ENCODE measurements around the gene FARS2. TPM values are rescaled to one million over a fixed set of nuclear protein-coding genes. Genes with fewer than 3 reads are reported as not detected.

The FARS2 gene
- polyA plus RNA-seq, 4 donors, result 19.6 to 21.8 (median 20.5) TPM

GRCh38 chr6:5605937-5606336, 344.6 kb downstream of the FARS2 start:
- no peak for DNase-seq (ENCODE audit: low read depth in 4 of 4, low spot score in 3 of 4)

GRCh38 chr6:5606546-5606945, 345.2 kb downstream of the FARS2 start:
- DNase-seq (ENCODE audit: low read depth in 4 of 4, low spot score in 3 of 4), result no peak

GRCh38 chr6:5610640-5611039, 349.3 kb downstream of the FARS2 start:
- no peak for DNase-seq (ENCODE audit: low read depth in 4 of 4, low spot score in 3 of 4)

GRCh38 chr6:5617179-5617578, 355.9 kb downstream of the FARS2 start:
- no peak for DNase-seq (ENCODE audit: low read depth in 4 of 4, low spot score in 3 of 4)

GRCh38 chr6:5619249-5619648, 357.9 kb downstream of the FARS2 start:
- DNase-seq (ENCODE audit: low read depth in 4 of 4, low spot score in 3 of 4), result no peak

GRCh38 chr6:5622276-5623005, 361.1 kb downstream of the FARS2 start:
- no peak for DNase-seq (ENCODE audit: low read depth in 4 of 4, low spot score in 3 of 4)

GRCh38 chr6:5623769-5624168, 362.5 kb downstream of the FARS2 start:
- DNase-seq (ENCODE audit: low read depth in 4 of 4, low spot score in 3 of 4), result no peak

- no peak for DNase-seq (ENCODE audit: low read depth in 4 of 4, low spot score in 3 of 4)
These were observed 362.9 kb downstream of the FARS2 start for GRCh38 chr6:5624256-5624655.

- no peak for DNase-seq (ENCODE audit: low read depth in 4 of 4, low spot score in 3 of 4)
These were observed 365.6 kb downstream of the FARS2 start for GRCh38 chr6:5626727-5627426.

- no peak for DNase-seq (ENCODE audit: low read depth in 4 of 4, low spot score in 3 of 4)
These were observed 369.3 kb downstream of the FARS2 start for GRCh38 chr6:5630636-5631035.

- no peak for DNase-seq (ENCODE audit: low read depth in 4 of 4, low spot score in 3 of 4)
These were observed 371.1 kb downstream of the FARS2 start for GRCh38 chr6:5632348-5632935.

- no peak for DNase-seq (ENCODE audit: low read depth in 4 of 4, low spot score in 3 of 4)
These were observed 373.2 kb downstream of the FARS2 start for GRCh38 chr6:5634525-5634924.

- DNase-seq (ENCODE audit: low read depth in 4 of 4, low spot score in 3 of 4), result no peak
These were observed 375.1 kb downstream of the FARS2 start for GRCh38 chr6:5636210-5637030.

- no peak for DNase-seq (ENCODE audit: low read depth in 4 of 4, low spot score in 3 of 4)
These were observed 376.4 kb downstream of the FARS2 start for GRCh38 chr6:5637714-5638113.

GRCh38 chr6:5638666-5639065, 377.4 kb downstream of the FARS2 start:
- DNase-seq (ENCODE audit: low read depth in 4 of 4, low spot score in 3 of 4), result no peak

- DNase-seq (ENCODE audit: low read depth in 4 of 4, low spot score in 3 of 4), result no peak
These were observed 377.9 kb downstream of the FARS2 start for GRCh38 chr6:5639193-5639592.

GRCh38 chr6:5640614-5641013, 379.3 kb downstream of the FARS2 start:
- DNase-seq (ENCODE audit: low read depth in 4 of 4, low spot score in 3 of 4), result no peak

GRCh38 chr6:5644523-5645185, 383.3 kb downstream of the FARS2 start:
- DNase-seq (ENCODE audit: low read depth in 4 of 4, low spot score in 3 of 4), result no peak

GRCh38 chr6:5645328-5646290, 384.3 kb downstream of the FARS2 start:
- DNase-seq (ENCODE audit: low read depth in 4 of 4, low spot score in 3 of 4), result no peak
